Urothelium cell line (cell line): Measurements from ENCODE around the gene IGF1R.

Experiments used
- DNase-seq: peaks from one replicate; pipeline ENCODE4 v3.0.0; 2011; ENCODE audit warnings: low spot score, mixed read lengths
- FAIRE-seq: peaks from 2 replicates; lab custom pipeline; 2011; peaks lifted over from hg19 to GRCh38; lab: Jason Lieb, UNC

IGF1R gene

DNA sequence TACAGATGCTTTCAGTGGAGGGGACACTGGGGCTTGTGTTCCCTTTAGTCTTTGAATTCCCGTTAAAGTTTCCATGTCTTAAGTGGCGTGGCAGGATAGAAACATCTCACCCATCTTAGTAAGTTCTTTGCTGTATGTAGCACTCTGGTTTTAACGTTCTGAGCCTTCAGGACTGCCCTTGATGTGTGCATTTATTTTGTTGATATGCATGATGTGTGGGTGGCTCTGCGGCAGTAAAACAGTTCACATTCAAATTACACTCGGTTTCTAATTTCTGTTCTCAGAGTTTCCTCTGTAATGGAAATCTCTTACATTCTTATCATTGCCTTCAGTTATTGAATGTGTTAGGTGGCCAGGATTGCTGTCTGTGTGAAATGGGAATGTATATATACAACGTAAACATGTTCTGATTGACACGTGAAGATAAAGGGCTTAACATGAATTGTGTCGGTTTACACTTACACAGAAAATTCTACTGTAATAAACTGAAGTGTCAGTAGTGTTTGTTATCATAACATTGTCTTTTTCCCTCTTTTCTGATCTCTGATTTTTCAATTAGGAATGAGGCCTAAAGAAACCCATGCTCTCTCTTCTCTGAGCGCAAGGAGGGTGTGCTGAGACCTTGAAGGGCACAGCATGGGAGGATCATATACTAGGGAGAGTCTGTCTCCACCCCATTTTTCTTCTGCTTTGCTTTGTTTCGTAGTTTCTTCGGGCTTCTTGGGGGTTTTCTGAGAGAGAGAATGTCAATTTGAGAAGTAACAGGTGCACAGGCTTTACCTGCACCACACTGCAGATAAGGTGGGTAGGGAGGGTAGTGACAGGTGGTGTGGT lies 51.5 kb downstream of the IGF1R start:
- no peak for FAIRE-seq
- DNase-seq, result no peak

DNA sequence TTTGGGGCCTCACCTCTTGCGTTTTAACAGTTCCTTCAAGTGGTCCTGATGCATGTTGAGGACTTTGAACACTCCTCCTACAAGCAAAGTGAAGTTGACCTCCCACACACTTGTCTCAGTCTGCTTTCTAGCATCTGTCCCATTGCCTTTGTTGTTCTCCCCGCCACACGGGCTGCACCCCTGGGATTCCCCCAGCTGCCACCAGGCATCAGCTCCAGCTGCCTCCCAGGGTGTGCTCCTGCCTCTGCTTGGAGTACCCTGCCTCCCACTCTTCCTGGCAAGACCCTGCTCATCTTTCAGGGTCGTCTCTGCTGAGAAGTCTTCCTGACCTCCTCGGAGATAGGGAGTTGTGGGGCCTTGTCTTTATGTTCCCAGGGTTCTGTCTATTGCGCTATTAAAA lies 52.2 kb downstream of the IGF1R start:
- DNase-seq, result no peak
- FAIRE-seq, result no peak

DNA sequence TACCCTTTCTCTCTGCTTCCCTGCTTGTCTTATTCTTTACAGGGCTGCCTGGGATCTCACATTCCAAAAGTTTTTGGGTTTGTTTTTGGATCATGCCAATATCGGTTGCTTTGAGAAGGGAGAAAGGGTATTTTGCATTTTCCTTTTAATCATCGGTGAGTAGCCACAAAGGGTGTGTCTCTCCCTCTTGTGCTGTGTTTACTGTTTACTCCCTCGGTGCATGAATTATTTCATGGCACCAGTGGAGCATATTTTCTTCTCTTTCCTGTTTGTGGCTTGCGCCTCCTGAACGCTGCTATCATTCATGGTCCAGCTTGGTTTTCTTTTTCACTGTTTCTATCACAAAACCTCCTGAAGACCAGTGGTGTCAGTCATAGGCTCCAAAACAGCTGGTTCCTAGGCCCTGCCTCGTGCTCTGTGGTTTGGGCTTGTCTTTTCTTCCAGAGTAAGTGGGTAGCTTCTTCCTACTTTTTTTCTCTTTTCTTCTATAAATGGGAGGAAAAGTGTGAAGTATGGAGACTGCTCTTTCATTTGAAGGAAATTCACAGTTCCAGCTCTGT lies 54.9 kb downstream of the IGF1R start:
- DNase-seq (no peak), FAIRE-seq (no peak)

DNA sequence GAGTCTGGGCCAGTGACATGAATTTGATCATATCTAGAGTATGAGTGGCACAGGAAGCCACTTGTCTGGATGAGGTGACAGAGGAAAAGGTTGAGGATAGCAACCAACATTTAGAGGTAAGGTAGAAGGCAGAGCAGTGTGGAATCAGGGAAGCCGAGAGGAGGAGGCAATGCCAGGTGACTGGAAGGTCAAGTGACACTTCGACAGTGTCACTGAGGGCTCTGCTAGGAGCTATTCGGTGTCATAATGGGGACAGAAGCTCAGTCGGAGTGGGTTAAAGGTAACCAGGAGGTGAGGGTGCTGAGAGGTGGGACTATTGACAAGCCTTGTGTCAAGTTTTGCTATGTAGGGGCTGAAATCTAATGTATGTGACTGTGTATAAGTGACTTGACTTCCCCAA lies 56.7 kb downstream of the IGF1R start:
- DNase-seq, result no peak
- no peak for FAIRE-seq

DNA sequence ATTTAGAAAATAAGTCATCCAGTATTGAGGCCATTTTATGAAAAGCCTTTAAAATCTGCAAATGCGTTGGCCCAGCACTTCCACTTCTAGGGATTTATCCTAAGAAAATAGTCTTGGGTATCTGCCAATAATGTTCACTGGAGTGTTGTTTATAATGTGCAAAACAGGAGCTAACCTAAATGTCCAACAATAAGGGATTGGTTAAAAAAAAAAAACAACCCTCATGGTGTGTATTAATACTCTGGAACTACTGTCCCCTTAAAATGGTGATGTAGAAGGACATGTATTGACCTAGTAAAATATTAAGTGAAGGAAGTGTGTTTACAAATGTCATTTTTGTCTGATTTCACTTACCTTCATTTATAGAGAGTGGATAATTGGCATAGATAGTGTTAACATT lies 58.0 kb downstream of the IGF1R start:
- FAIRE-seq (no peak), DNase-seq (no peak)

DNA sequence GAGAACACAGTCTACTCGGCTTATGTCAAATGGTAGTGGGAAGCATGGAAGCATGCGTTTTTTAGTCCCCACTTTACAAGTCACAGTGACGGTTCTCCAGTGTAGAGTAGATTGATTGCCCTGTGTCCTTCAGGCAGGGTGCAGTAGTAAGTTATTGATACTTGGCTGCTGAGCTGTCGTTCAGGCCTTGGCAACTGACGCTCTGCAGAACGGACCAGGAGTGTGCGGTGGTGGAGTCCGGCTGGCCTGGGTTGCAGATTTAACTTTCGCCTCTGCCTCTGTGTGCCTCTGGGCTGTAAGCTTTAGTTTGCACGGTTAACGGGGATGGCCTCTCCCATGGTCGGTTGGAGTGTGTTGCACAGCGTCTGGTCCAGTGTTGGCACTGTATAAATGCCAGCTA lies 58.6 kb downstream of the IGF1R start:
- FAIRE-seq (no peak), DNase-seq (no peak)

DNA sequence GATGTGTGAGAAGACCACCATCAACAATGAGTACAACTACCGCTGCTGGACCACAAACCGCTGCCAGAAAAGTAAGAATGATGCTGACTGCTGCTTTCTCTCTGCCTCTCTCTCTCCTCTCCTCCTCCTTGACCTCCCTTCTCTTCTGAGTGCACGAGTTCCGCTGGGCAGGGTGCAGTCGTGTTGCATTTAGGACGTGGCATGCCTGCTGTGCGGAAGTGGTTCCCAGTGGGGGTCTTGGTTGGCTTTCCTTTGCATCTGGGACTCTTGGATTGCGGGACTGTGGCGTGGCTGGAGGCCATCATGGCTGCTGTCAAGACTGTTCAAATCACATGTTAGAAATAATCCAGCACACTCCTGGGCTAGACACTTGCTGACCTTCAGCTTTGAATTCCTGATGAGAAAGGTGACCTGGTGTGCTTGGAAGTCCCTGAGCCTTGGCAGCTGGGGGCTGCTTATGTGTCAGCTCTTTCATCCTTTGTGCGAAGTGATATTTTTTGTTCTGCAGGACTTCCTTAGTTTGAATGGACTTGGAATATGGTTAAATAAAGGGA lies 59.8 kb downstream of the IGF1R start:
- FAIRE-seq, result no peak
- no peak for DNase-seq

DNA sequence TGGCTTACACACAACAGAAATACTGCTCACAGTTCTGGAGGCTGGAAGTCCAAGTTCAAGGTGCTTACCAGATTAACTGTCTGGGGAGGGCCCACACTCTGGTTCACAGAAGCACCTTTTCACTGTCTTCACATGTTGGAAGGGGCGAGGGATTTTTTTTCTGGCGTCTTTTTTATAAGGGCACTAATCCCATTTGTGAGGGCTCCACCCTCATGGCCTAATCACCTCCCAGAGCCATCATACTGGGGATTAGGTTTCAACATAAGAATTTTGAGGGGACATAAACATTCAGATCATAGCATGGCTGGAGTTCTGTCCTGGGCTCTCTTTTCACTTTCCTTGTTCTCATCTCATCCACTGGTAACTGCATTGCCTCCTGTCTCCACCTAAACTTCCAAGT lies 63.5 kb downstream of the IGF1R start:
- FAIRE-seq, result no peak

DNA sequence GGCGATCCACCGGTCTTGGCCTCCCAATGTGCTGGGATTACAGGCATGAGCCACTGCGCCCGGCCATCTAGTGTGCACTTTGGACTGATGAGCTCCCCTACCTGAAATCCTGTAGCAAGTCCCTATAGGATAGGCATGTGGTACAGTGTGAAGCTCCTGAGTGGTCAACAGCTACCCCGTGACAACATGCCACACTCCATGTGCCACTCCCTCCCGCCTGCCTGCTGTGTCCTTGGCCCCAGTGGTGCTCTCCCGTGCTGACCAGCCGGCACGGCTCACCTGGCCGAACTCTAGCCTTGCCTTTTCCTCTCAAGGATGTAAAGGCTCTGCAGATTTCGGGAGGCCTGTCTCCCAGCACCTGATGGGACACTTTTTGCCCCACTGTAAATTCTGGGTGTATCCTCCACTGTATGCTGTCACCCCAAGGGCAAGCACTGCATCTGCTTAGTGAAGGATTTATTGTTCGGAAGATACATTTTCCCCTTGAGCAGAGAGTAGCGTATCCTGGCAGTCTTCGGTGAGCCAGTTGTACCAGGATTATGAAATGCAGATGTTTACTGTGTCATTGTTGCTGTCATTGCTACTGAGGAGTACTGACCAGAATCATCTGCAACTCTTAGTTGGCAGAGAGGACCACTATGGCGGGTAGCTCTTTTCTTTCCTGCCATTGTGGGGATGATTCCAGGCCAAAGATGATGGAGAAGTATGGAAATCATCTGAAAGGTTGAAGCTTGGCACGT lies 64.7 kb downstream of the IGF1R start:
- FAIRE-seq (no peak), DNase-seq (no peak)

More for the DNA sequence above, 63.5 kb downstream of the IGF1R start:
- DNase-seq, result no peak

DNA sequence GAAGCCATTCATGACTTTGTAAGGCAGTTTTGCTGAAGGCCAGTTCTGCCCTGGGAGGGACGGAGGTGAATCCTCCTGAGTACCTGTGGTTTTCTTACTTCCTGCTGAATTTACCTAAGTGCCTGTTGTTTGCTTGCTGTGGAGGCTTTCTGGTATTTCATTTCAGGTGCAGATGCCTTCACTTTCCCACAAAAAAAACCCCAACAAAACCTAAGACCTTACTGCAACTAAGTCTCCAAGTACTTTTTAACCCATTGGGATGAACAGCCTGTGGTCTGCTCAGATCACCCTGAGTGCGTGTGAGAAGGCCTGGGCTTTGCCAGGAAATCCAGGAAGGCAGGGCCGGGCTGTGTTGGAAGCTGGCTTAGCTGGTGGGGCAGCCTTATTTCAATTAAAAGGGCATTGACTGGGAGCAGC lies 65.3 kb downstream of the IGF1R start:
- FAIRE-seq, result no peak
- DNase-seq, result no peak

DNA sequence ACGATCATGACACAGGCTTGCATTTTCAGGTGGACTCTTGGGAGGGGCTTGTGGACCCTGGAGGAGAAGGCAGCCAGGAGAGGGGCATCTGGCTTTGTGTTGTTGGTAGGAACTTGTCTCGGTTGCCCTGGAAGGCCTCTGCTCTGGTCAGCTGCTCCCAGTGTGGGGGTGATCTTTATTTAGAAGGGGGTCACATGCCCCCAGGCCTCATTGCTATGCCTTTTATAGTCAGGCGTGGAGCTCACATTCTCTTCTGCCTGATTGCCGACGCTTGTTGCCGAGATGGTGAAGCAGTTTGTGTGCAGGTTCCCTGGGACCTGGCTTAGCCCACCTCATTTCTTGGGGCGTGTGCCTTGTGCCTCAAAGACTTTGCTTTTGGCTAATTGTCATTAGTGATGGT lies 66.6 kb downstream of the IGF1R start:
- DNase-seq, result no peak
- no peak for FAIRE-seq

DNA sequence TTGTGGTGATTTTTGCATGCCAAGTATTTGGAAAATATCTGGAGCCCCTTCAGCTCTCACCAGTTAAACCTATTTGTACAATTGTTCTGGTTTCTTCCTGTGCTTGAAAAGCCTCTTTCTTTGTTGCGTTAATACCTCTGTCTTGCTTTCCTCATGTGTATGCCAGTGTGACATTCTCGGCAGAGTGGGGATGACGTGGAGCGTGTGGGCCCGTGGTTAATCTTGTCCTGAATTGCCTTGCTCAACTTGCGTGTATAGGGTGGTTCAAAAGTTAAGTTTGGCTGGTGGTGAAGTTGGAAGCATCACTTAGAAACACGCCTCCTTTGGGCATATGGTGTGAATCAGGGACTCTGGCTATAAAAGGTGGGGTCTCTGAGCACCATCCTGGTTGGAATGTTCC lies 67.1 kb downstream of the IGF1R start:
- FAIRE-seq (no peak), DNase-seq (no peak)

DNA sequence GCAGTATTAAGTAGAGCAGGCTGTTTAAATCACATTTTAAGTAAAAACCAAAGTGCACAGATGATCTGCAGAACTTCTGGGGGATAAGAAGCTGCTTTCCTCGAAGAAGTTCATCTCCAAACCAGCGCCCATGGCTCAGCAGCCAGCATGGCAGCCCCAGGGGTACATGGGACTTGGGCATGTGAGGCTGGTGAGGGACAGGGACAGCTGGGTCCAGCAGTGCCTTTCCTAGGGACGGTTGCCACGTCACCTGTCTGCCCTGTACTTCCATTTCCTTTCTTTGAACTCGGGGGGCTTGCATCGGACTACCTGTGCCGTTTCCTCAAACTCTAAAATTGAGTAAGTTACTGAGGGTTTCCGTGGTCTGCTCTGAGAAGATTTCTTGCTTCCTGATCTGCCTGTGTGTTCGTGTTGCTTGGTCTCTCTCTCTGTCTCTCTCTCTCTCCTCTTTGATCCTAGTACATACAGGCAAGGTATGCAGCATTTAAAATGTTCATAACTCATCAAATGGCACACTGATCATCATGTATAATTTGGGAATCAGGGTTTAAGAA lies 67.6 kb downstream of the IGF1R start:
- FAIRE-seq (no peak), DNase-seq (no peak)

DNA sequence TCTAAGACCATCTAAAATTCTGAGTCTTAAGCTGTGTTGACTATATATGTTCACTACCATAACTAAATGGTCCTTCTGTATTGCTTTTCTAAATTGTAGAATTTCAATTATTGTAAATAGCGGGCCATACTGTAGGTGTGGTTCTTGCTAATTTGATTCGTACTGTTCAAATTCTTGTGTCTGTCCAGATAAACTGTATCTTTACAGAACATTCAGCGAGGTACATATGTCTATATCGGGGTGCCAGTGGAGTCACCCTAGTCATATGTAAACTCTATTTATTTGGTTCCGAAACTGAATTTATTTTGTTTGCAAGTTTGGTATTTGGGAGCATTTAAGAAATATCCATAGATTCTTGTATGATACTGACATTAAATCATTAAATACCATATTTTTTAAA lies 69.0 kb downstream of the IGF1R start:
- FAIRE-seq, result no peak
- no peak for DNase-seq

DNA sequence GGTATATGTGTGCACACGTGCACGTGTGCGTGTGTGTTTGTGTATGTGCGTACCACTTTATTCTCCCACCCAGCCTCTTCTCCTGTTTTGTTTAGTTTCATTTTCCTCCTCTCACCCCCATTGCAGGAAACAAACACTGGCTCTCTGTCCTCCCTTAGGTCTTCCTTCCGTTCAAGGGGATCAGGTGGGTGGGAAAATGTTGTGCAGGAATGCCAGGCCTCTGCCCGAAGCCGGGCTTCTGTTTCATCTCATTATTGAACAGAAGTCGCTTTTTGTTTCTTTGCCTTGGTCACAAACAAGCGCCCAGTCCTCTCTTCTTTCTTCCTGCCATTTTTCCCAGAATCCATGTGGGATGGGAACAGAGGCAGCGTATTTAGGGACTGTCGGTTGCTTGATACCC lies 69.6 kb downstream of the IGF1R start:
- no peak for DNase-seq
- FAIRE-seq, result peak; percentile 17

DNA sequence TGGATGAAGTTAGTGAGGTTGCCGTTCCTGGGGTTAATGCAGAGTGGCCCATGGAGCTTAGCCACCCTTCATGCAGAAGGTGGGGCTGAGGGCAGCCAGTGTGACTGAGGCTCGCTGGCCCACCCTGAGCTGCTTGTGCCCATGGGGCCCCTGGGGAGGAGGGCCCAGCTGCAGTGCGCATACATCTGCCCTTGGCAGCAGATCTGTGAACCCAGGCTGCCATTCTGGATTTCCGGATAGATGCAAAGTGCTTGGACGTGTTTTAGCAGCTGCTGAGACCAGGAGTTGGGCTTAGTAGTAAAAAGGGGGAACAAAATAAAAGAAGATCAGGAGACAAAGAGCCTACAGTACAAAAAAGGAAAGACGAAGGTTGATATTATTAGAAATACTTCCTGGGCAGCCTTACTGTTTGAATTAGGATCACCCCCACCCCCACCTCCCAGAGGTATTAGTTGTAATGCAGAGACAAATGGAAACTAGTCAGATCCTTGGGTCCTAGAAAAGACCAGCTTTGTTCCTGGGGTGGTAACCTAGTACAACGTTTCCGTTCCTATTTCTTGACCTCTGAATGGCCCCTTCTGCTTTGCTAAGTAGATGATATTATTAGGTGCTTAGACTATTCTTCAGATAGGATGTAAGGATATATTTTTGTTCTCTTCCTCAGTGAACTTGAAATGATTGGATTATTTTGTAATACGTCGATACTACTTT lies 70.2 kb downstream of the IGF1R start:
- DNase-seq, result no peak
- no peak for FAIRE-seq

DNA sequence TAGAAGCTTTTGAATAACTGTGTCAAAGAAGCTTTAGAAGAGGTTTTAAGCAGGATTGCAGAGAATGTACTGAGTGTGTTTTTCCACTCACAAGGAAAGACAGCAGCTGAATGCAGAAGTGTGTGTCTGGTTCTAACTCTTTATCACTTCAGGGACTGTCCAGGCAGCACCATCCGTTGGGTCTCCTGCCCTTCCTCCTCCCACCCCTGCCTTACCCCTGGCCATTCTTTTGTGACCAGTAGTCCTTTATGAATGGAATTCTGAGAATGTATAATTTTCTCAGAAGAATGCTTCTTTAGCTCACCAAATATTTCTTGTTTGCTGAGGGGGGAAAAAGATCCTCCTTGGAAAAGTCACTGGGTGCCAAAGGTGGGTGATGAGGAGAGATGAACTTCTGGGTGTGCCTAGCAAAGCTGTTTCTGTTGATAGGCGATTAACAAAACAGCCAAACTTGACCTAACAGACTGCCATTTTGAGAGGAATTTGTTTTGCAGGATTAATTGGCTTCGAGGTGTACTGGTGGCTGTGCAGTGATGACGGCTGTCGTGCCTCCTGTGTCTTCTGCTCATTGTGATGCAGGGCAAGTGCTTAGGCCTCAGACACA lies 70.9 kb downstream of the IGF1R start:
- DNase-seq (no peak), FAIRE-seq (no peak)

DNA sequence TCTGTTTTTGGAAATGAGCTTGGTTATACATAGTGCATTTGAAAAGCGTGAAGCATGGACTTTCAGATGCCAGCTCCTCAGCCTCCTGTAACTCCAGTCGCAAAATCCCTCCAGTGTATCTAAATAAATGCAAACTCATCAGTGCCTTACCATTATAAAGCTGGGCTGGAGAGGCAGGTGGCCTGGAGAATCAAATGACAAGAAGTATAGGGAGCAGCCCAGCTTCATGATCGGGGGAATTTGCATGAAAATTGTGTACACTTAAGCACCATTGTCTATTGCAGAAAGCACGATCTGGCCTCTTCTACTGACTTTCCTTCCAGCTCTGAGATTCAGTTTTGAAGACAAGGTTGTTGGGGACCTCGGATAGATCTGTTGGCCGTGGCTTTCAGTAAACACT lies 71.7 kb downstream of the IGF1R start:
- DNase-seq, result no peak
- FAIRE-seq, result no peak

DNA sequence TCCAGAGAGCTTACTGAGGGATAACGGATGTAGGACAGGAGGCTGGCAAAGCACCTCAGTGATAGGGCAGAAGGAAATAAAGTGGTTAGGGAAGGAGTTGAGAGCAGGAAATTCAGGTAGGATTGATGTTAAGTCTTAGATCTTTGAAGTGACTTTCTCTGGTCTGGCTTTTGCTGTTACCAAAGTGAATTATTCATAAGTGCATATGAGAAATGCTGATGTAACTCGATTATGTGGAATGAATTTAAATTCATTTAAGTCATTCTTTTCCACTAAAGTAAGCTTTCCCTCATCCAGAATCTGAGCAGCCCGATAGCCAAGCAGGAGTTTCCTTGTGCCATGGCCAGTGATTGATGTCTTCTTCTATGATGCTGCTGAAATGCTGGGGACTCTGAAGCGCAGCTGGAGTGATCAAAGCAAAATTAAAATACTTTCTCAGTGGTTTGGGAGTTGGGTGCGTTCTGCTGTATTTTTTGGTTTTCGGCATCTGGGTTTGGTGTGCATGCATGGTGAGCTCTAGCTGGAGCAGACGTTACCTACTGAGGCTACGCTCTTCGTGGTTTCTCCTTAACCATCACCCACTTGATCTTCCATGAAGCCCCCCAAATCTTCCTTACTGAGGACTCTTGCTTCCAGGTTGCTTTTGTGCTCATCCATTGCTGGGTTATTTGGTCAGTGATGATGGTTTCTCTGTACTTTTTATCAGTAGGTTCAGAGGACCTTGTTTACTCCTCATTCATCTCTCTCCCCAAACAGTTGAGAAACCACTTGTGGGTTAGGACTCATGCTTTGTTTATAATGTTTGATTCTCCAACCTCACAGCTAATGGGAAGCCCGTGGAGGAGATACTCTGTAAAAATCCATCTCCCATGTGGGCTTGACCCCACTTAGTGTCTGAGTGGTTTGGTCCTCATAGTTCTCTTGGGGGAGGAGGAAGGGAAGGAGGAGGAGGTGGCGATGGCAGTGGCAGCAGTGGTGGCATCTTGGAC lies 72.5 kb downstream of the IGF1R start:
- no peak for FAIRE-seq

More for the DNA sequence above, 72.5 kb downstream of the IGF1R start:
- no peak for DNase-seq
